IPS-20b (cell line): ENCODE results near the gene AFF3.

ENCODE experiments used
- H3K27ac ChIP-seq: one replicate; pipeline ENCODE4 v1.5.1; 2013; ENCODE audit warnings: low read length
- H3K27me3 ChIP-seq: 2 replicates; pipeline ENCODE4 v1.6.1; 2013; ENCODE audit warnings: mild to moderate bottlenecking, low read length, inconsistent platforms; ENCODE audit not compliant: insufficient read depth
- H3K36me3 ChIP-seq: 2 replicates; pipeline ENCODE4 v1.6.1; 2013; ENCODE audit warnings: low read depth, mild to moderate bottlenecking, inconsistent platforms, low read length, moderate library complexity; ENCODE audit not compliant: insufficient read depth
- H3K4me1 ChIP-seq: 2 replicates; pipeline ENCODE4 v1.6.1; 2013; ENCODE audit warnings: mild to moderate bottlenecking, control low read depth, inconsistent platforms, low read length, moderate library complexity; ENCODE audit not compliant: insufficient read depth
- H3K4me3 ChIP-seq: 2 replicates; pipeline ENCODE4 v1.5.1; 2013; ENCODE audit warnings: mild to moderate bottlenecking, low read length, inconsistent platforms
- H3K9ac ChIP-seq: 2 replicates; pipeline ENCODE4 v1.6.1; 2013; ENCODE audit warnings: low read depth, mild to moderate bottlenecking, inconsistent platforms, low read length, moderate library complexity
- H3K9me3 ChIP-seq: 2 replicates; pipeline ENCODE4 v1.6.1; 2013; ENCODE audit warnings: mild to moderate bottlenecking, low read depth, low read length, inconsistent platforms; ENCODE audit not compliant: insufficient read depth

The AFF3 gene

GRCh38 chr2:99899882-99900281 is 242.5 kb downstream of the AFF3 start:
- Histone ChIP-seq H3K27ac (no peak overlapping the region), H3K27me3 (no peaks in the 10 kb centered on the region)

GRCh38 chr2:99899058-99899855 is 243.1 kb downstream of the AFF3 start:
- Histone ChIP-seq H3K27me3 (no peaks in the 10 kb centered on the region), H3K9me3 (no peaks in the 10 kb centered on the region), H3K4me1 (no peaks in the 10 kb centered on the region), H3K36me3 (no peaks in the 10 kb centered on the region), H3K27ac (no peak overlapping the region), H3K4me3 (no peak overlapping the region), H3K9ac (no peak overlapping the region)

More at GRCh38 chr2:99899882-99900281, 242.5 kb downstream of the AFF3 start:
- no peaks in the 10 kb centered on the region for H3K4me1 ChIP-seq
- H3K9me3 ChIP-seq: no peaks in the 10 kb centered on the region
- no peak overlapping the region for H3K9ac ChIP-seq
- no peaks in the 10 kb centered on the region for H3K36me3 ChIP-seq
- H3K4me3 ChIP-seq: no peak overlapping the region

GRCh38 chr2:99898336-99899048 is 243.9 kb downstream of the AFF3 start:
- no peaks in the 10 kb centered on the region for H3K9me3 ChIP-seq
- no peaks in the 10 kb centered on the region for H3K4me1 ChIP-seq
- H3K9ac ChIP-seq: no peak overlapping the region
- no peaks in the 10 kb centered on the region for H3K27me3 ChIP-seq
- no peak overlapping the region for H3K4me3 ChIP-seq
- no peak overlapping the region for H3K27ac ChIP-seq
- H3K36me3 ChIP-seq: no peaks in the 10 kb centered on the region

GRCh38 chr2:99891428-99891780 is 251.0 kb downstream of the AFF3 start:
- Histone ChIP-seq H3K9me3 (no peaks in the 10 kb centered on the region), H3K9ac (no peak overlapping the region), H3K4me3 (no peak overlapping the region), H3K4me1 (no peaks in the 10 kb centered on the region), H3K27me3 (no peaks in the 10 kb centered on the region), H3K36me3 (no peaks in the 10 kb centered on the region), H3K27ac (no peak overlapping the region)

- Histone ChIP-seq H3K4me3 (no peak overlapping the region), H3K9me3 (no peaks in the 10 kb centered on the region), H3K4me1 (no peaks in the 10 kb centered on the region), H3K9ac (no peak overlapping the region), H3K27ac (no peak overlapping the region), H3K36me3 (no peaks in the 10 kb centered on the region), H3K27me3 (no peaks in the 10 kb centered on the region)
These were observed 251.6 kb downstream of the AFF3 start for GRCh38 chr2:99890568-99891427.

GRCh38 chr2:99888617-99889016 is 253.8 kb downstream of the AFF3 start:
- Histone ChIP-seq H3K4me1 (no peaks in the 10 kb centered on the region), H3K4me3 (no peak overlapping the region), H3K36me3 (no peaks in the 10 kb centered on the region), H3K9me3 (no peaks in the 10 kb centered on the region), H3K27ac (no peak overlapping the region), H3K9ac (no peak overlapping the region), H3K27me3 (no peaks in the 10 kb centered on the region)

- no peaks in the 10 kb centered on the region for H3K27me3 ChIP-seq
- no peak overlapping the region for H3K9ac ChIP-seq
These were observed 256.0 kb downstream of the AFF3 start for GRCh38 chr2:99886418-99886817.

GRCh38 chr2:99883358-99883757 is 259.0 kb downstream of the AFF3 start:
- H3K4me3 ChIP-seq: no peak overlapping the region
- no peaks in the 10 kb centered on the region for H3K36me3 ChIP-seq
- no peaks in the 10 kb centered on the region for H3K9me3 ChIP-seq
- no peak overlapping the region for H3K27ac ChIP-seq
- H3K9ac ChIP-seq: no peak overlapping the region
- H3K4me1 ChIP-seq: peaks cover 4% of the 10 kb centered on the region; the same call in 1 of the 2 replicates
- no peaks in the 10 kb centered on the region for H3K27me3 ChIP-seq

More at GRCh38 chr2:99886418-99886817, 256.0 kb downstream of the AFF3 start:
- H3K36me3 ChIP-seq: no peaks in the 10 kb centered on the region
- H3K4me1 ChIP-seq: peaks cover 4% of the 10 kb centered on the region; the same call in 1 of the 2 replicates
- no peak overlapping the region for H3K27ac ChIP-seq
- H3K4me3 ChIP-seq: no peak overlapping the region
- no peaks in the 10 kb centered on the region for H3K9me3 ChIP-seq

GRCh38 chr2:99881901-99882591 is 260.3 kb downstream of the AFF3 start:
- Histone ChIP-seq H3K4me1 (peaks cover 4% of the 10 kb centered on the region; the same call in 1 of the 2 replicates), H3K4me3 (no peak overlapping the region), H3K9me3 (no peaks in the 10 kb centered on the region)

GRCh38 chr2:99880964-99881294 is 261.5 kb downstream of the AFF3 start:
- no peaks in the 10 kb centered on the region for H3K36me3 ChIP-seq
- H3K9ac ChIP-seq: no peak overlapping the region
- no peak overlapping the region for H3K27ac ChIP-seq
- no peak overlapping the region for H3K4me3 ChIP-seq
- no peaks in the 10 kb centered on the region for H3K27me3 ChIP-seq
- no peaks in the 10 kb centered on the region for H3K9me3 ChIP-seq
- peaks cover 4% of the 10 kb centered on the region; the same call in 1 of the 2 replicates for H3K4me1 ChIP-seq

More at GRCh38 chr2:99881901-99882591, 260.3 kb downstream of the AFF3 start:
- no peaks in the 10 kb centered on the region for H3K27me3 ChIP-seq
- H3K9ac ChIP-seq: no peak overlapping the region
- no peaks in the 10 kb centered on the region for H3K36me3 ChIP-seq
- H3K27ac ChIP-seq: no peak overlapping the region
